GM21576 (cell line): ENCODE measurements around the gene CDKN1B.
"Not testable (repeated sequence)": the region's sequence is repeated elsewhere in the genome, so short reads cannot be mapped to it uniquely, and the experiment has no call there.

ENCODE experiments used
- ATAC-seq: cut with Tn5 transposase; IDR thresholded peaks from one replicate; pipeline ENCODE4 v1.9.1; 2021; ENCODE audit warnings: mild to moderate bottlenecking, moderate library complexity; ENCODE audit not compliant: unreplicated experiment

CDKN1B gene

GRCh38 chr12:12723681-12724420 lies 6.7 kb downstream of the CDKN1B start:
- ATAC-seq, result no peak

- ATAC-seq, result peak; percentile 11
These were observed 7.4 kb downstream of the CDKN1B start for GRCh38 chr12:12724421-12725085.

- peak; percentile 54 for ATAC-seq
These were observed 8.2 kb downstream of the CDKN1B start for GRCh38 chr12:12725086-12725955.

GRCh38 chr12:12725956-12726554 lies 8.9 kb downstream of the CDKN1B start:
- ATAC-seq, result no peak

DNA sequence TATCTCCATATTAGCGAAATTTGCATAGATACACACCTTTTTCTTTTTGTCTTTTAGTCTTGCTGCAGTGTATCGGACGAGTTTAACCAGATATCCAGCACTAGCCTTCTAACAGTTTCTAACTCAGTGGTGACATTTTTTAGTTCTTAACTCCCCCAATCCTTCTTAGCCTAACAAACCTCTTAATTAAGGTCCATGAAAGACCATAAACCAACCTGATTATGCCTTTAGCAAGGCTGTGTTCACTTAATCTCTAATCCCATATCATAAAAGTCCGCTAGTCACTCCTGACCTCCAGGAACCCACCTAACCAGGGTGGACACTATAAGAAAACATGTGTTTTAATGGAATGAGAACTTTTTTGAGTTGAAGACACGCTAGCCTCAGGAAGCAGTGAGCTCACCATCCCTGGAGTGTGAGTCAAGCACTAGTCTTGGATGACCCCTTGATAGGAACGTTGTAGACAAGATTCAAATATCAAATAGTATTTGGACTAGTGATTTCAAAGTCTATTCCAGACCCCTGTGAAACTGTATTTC lies 9.5 kb downstream of the CDKN1B start:
- no peak for ATAC-seq

- ATAC-seq, result no peak
These were observed 14.0 kb downstream of the CDKN1B start for GRCh38 chr12:12731178-12731577.

DNA sequence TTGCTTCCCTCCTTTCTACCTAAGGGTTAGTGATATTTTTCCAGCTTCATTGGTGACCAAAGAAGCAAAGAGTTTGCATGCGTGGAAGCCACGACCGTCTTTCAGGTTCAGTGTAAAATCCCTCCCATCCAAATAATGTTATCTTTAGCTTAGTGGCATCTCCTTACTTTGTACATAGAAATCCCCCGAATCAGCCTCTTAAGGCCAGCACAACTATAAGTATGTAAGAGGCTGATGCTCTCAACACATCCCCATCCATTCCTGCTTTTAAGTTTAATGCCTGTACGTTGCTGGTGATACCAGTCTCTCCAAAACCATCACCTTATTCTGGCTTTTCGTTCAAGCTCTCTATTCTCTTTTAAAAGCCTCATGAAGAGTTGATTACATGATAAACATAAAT lies 14.6 kb downstream of the CDKN1B start:
- no peak for ATAC-seq

DNA sequence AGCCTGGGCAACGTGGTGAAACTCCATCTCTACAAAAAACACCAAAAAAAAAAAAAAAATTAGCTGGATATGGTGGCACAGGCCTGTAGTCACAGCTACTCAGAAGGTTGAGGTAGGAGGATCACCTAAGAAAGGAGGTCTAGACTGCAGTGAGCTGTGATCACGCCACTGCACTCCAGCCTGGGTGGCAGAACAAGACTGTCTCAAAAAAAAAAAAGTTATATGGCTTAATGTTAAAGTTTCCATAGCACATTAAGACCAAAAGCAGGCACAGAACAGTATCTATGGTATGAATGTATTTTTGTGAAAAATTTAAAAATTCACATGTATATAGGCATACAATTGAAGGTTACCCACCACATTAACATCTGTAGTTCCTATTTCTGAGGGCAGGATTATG lies 15.9 kb downstream of the CDKN1B start:
- no peak for ATAC-seq

DNA sequence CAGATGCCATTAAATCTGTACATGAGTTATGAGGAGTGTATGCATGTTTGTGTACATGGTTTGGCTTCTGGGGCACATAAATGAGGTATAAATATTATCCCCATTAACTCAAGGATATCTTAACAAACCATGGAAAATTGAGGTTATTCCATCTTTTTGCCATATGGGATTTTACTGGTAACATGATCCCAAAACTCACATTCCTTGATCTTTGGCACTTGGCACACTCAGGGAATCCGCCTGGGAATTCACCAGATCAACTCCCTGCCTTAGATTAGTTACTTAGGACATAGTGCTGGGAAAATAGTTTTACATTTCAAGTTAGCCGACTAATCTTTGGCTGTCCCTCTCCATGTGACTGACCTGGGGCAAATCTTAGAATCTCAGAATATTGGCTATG lies 16.9 kb downstream of the CDKN1B start:
- no peak for ATAC-seq

GRCh38 chr12:12734561-12735071 lies 17.4 kb downstream of the CDKN1B start:
- no peak for ATAC-seq

DNA sequence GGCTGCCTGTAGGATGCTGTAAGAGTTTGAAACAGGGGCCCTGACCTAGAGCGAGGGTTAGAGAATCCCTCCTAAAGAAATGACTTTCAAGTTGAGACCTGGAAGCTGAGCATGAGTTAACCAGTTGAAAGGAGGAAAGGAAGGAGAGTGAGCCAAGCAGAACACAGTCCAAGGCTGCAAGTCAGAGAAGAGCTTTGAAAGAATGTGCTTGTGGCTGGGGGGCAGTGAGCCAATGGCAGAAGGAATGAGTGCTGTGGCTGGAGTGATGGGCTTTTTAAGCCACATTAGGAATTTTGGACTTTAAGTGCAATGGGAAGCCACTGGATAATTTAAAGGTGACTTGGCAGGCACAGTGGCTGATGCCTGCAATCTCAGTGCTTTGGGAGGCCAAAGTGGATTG lies 18.1 kb downstream of the CDKN1B start:
- no peak for ATAC-seq

- ATAC-seq, result peak; percentile 71
These were observed 19.9 kb downstream of the CDKN1B start for GRCh38 chr12:12736759-12737676.

DNA sequence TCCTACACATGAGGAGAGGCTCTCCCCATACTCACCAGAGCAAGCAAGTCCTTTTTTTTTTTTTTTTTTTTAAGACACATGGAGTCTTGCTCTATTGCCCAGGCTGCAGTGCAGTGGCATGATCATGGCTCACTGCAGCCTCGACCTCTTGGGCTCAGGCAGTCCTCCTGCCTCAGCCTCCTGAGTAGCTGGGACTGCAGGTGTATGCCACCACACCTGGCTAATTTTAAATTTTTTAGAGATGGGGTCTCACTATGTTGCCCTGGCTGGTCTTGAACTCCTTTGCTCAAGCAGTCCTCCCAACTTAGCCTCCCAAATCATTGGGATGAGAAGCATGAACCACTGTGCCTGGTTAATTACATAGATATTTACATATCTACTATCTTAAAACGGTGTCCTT lies 21.0 kb downstream of the CDKN1B start:
- not testable (repeated sequence) for ATAC-seq

DNA sequence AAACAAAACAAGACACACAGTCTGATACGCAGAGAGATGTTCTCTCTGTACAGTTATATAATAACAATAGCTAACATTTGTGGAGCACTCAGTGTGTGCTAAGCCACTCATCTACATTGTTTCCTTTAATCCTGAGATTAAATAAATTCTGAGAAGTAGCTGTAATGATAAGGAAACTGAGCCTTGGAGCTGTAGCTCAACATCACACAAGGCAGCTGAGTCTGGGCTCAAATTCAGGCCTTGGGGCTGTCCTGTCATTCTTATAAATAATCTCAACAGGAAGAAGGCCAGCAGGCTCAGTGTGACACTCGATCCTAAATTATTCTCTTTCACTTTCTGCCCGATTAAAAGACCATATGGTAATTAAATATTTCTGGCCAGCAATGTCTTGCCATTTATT lies 24.5 kb downstream of the CDKN1B start:
- no peak for ATAC-seq

GRCh38 chr12:12744546-12745305 lies 27.6 kb downstream of the CDKN1B start:
- ATAC-seq, result no peak

GRCh38 chr12:12745576-12746211 lies 28.5 kb downstream of the CDKN1B start:
- no peak for ATAC-seq

GRCh38 chr12:12747278-12747677 lies 30.1 kb downstream of the CDKN1B start:
- no peak for ATAC-seq

DNA sequence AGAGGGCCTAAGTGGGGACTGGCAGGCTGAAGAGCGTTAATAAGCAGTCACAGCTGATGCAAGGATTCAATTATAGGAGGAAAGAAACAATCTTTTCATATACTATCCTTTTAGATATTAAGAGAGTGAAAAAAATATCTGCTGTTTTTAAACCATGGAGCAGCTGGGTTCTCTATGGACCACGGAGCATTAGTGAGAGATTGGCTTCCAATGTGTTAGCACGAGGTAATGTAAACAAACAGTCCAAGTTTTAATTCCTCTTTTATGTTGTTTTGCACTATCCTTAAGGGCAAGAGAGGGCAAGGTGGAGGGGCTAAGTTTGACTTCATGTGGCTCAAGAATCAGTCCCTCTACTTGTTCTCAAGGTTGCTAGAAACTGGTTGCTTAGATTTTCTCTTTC lies 30.9 kb downstream of the CDKN1B start:
- ATAC-seq, result no peak
